Adrenal gland (tissue), 12 donors: ENCODE results near the gene PTPRN2. TPM values are rescaled to one million over a fixed set of nuclear protein-coding genes. Genes with fewer than 3 reads are reported as not detected.

Source experiments
- DNase-seq, 7 donors: peaks; one replicate each; pipeline ENCODE4 v3.0.0-alpha.2; 2019 to 2020
- H3K27ac ChIP-seq, 5 donors: fragments of 200-600 bp; sonication (generic) in 4 of 5; 1 replicate in 3 of 5; 2 replicates in 2 of 5; pipeline versions ENCODE4 v1.5.1 to v1.8.0; 2016 to 2020; ENCODE audit warnings: mild to moderate bottlenecking in 1 of 5
- H3K27me3 ChIP-seq: fragments of 200-600 bp; 2 replicates; pipeline ENCODE4 v1.8.0; 2021
- H3K36me3 ChIP-seq, 2 donors: fragments of 200-600 bp; replicated peaks in 1 of 2; 1 replicate in 1 of 2; 2 replicates in 1 of 2; pipeline versions ENCODE4 v1.5.1 to v1.8.0; 2018 to 2022
- H3K4me1 ChIP-seq, 2 donors: fragments of 200-600 bp; replicated peaks in 1 of 2; 1 replicate in 1 of 2; 2 replicates in 1 of 2; pipeline versions ENCODE4 v1.5.1 to v1.8.0; 2018 to 2021
- H3K4me3 ChIP-seq, 4 donors: fragments of 200-600 bp; sonication (generic) in 3 of 4; one replicate each; pipeline ENCODE4 v1.5.1; 2016 to 2018
- H3K9me3 ChIP-seq, 3 donors: fragments of 200-600 bp; sonication (generic) in 1 of 3; replicated peaks in 1 of 3; 1 replicate in 2 of 3; 2 replicates in 1 of 3; pipeline versions ENCODE4 v1.5.1 to v1.8.0; 2016 to 2021
- CTCF ChIP-seq, 6 experiments: fragments of 450-650 bp in 4 of 6; fragments of 200-600 bp in 2 of 6; sonication (generic) in 1 of 6; IDR thresholded peaks; 1 replicate in 5 of 6; 2 replicates in 1 of 6; pipeline versions ENCODE4 v1.5.1 to v1.8.0; 2016 to 2021; ENCODE audit warnings: antibody characterized with exemption in 6 of 6, mild to moderate bottlenecking in 2 of 6, moderate library complexity in 1 of 6
- POLR2A ChIP-seq, 2 donors: fragments of 450-650 bp; IDR thresholded peaks; one replicate each; pipeline ENCODE4 v1.6.1; 2017; ENCODE audit warnings: antibody characterized with exemption in 2 of 2, mild to moderate bottlenecking in 2 of 2, moderate library complexity in 1 of 2
- WGBS, 4 donors: extraction: QIAGEN DNeasy Blood & Tissue Kit in 2 of 4; methylation state at CpG; one replicate each; pipeline versions ENCODE4 v1.1.5 to v1.1.7; 2013 to 2017; 5-methylcytosine and 5-hydroxymethylcytosine counted together
- intact Hi-C, 2 donors: fragments of 100-400 bp; cut with DNase I; formaldehyde crosslinking; loops; one replicate each; pipeline versions ENCODE4 v1.14.1 to v1.15.0; 2022 to 2023
- polyA plus RNA-seq, 3 donors: library from polyadenylated mRNA; stranded (reverse); fragments of 200-250 nt in 2 of 3; fragments of 350-450 nt in 1 of 3; fragmentation: Illumina TruSeq in 1 of 3; extraction: RNeasy Lipid Tissue Mini Kit (QIAGEN cat#74804) in 1 of 3; gene quantifications; one replicate each; pipeline ENCODE4 v1.2.3, GENCODE V29; 2013 to 2014
- total RNA-seq, 9 donors: library from RNA; depleted of rRNA in 4 of 9; stranded (reverse); fragments of >200 nt in 4 of 9; fragments of 120-200 nt in 1 of 9; fragmentation: NEBNext Ultra II Directional in 1 of 9; extraction: Animal tissue kit (Norgen Biotek cat#: 25700) in 1 of 9; gene quantifications; one replicate each; pipeline versions ENCODE4 v1.1.0 to v1.2.4, GENCODE V29; 2013 to 2023
- donor health status: healthy with polysubstance abuse.
- donor health status: Bipolar disorder and iron deficiency.
- donor health status: DM: yes; HTN: yes; CAD: no.
- donor health status: DM: no; HTN: no; CAD: no.
- donor health status: DM: no; HTN: no; CAD: no.
- donor health status: DM: yes; HTN: yes; CAD: no.

PTPRN2 gene
- total and polyA plus RNA-seq, 12 donors = 2.2 to 16.2 (median 3.4) TPM

GRCh38 chr7:157789094-157789493 lies 798.5 kb downstream of the PTPRN2 start:
- H3K27me3 ChIP-seq = no peaks in the 10 kb centered on the region
- H3K4me1 ChIP-seq = no peaks in the 10 kb centered on the region
- 89 to 95% (median 91%) methylated on average over 10 to 12 of the region's 12 CpGs for WGBS, 4 donors
- no peaks in the 10 kb centered on the region for H3K9me3 ChIP-seq
- no peak overlapping the region for H3K4me3 ChIP-seq
- no peak for TF ChIP-seq POLR2A (IDR thresholded peaks at IDR 0.05)
- no peak for TF ChIP-seq CTCF (IDR thresholded peaks at IDR 0.05)
- DNase-seq = no peak
- H3K36me3 ChIP-seq = no peaks in the 10 kb centered on the region
- no peak overlapping the region for H3K27ac ChIP-seq
- intact Hi-C loops = loop anchor here in 1 of 2 donors (10.0 kb wide), 1 partner anchor 64 kb away; no protein-coding TSS in a partner anchor

- intact Hi-C loops = loop anchor here in 1 of 2 donors (10.0 kb wide), 1 partner anchor 64 kb away; no protein-coding TSS in a partner anchor
- H3K27me3 ChIP-seq = no peaks in the 10 kb centered on the region
- H3K9me3 ChIP-seq = no peaks in the 10 kb centered on the region
- no peak for DNase-seq
- no peak overlapping the region for H3K4me3 ChIP-seq
- TF ChIP-seq POLR2A (IDR thresholded peaks at IDR 0.05) = no peak
- no peak for TF ChIP-seq CTCF (IDR thresholded peaks at IDR 0.05)
- no peak overlapping the region for H3K27ac ChIP-seq
- H3K36me3 ChIP-seq = no peaks in the 10 kb centered on the region
- no peaks in the 10 kb centered on the region for H3K4me1 ChIP-seq
- 89 to 93% (median 90%) methylated on average over 5 to 12 of the region's 12 CpGs; no CpG with 5 or more reads in 1 of the 4 donors for WGBS, 4 donors
These were observed 799.0 kb downstream of the PTPRN2 start for GRCh38 chr7:157788573-157788972.

GRCh38 chr7:157787275-157787701 lies 800.3 kb downstream of the PTPRN2 start:
- no peak overlapping the region for H3K4me3 ChIP-seq
- no peaks in the 10 kb centered on the region for H3K27me3 ChIP-seq
- no peak for TF ChIP-seq CTCF (IDR thresholded peaks at IDR 0.05)
- H3K4me1 ChIP-seq = no peaks in the 10 kb centered on the region
- intact Hi-C loops = loop anchor here in 1 of 2 donors (10.0 kb wide), 1 partner anchor 62 kb away; no protein-coding TSS in a partner anchor
- H3K27ac ChIP-seq = no peak overlapping the region
- no peaks in the 10 kb centered on the region for H3K9me3 ChIP-seq
- H3K36me3 ChIP-seq = no peaks in the 10 kb centered on the region
- DNase-seq = no peak
- WGBS, 4 donors = 76 to 87% (median 83%) methylated on average over 10 to 13 of the region's 13 CpGs

- intact Hi-C loops = loop anchor here in 1 of 2 donors (10.0 kb wide), 1 partner anchor 62 kb away; no protein-coding TSS in a partner anchor
- H3K36me3 ChIP-seq = no peaks in the 10 kb centered on the region
- H3K27me3 ChIP-seq = no peaks in the 10 kb centered on the region
- TF ChIP-seq CTCF (IDR thresholded peaks at IDR 0.05) (no peak), POLR2A (IDR thresholded peaks at IDR 0.05) (no peak)
- no peaks in the 10 kb centered on the region for H3K4me1 ChIP-seq
- H3K4me3 ChIP-seq = no peak overlapping the region
- H3K27ac ChIP-seq = no peak overlapping the region
- no peaks in the 10 kb centered on the region for H3K9me3 ChIP-seq
- no peak for DNase-seq
- WGBS, 4 donors = 90 to 95% (median 93%) methylated on average over 18 to 37 of the region's 47 CpGs
These were observed 801.0 kb downstream of the PTPRN2 start for GRCh38 chr7:157786375-157787274.
